Measurements from ENCODE around the gene TRDN.
"Not testable (repeated sequence)": the region's sequence is repeated elsewhere in the genome, so short reads cannot be mapped to it uniquely, and the experiment has no call there.

The TRDN gene

DNA sequence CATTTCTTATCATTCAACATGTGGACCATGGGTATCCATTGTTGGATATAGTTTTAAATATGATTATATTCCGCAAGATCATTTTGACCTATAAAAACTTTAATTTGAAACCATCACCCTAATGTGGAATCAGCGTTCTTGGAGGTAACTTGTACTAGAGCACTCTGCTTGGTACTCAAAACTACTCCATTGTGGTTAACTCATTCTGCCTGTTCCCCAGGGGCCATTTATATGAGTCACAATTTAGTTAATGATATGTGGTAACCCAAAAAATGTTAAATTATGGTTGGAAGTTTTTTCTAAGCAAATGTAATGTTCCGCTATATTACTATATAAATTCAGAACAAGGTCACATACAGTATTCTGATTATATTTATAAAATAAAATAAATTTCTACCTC is 109.3 kb downstream of the TRDN start:
- Mint-ChIP-seq H3K27ac (no peak overlapping the region), H3K27me3 (no peaks in the 10 kb centered on the region), H3K9me3 (peaks cover 2% of the 10 kb centered on the region), H3K4me3 (no peak overlapping the region), H3K36me3 (no peaks in the 10 kb centered on the region), H3K4me1 (no peaks in the 10 kb centered on the region)
- DNase-seq (ENCODE audit: low spot score in 2 of 2) = no peak
- ATAC-seq (ENCODE audit: low read depth) = no peak

DNA sequence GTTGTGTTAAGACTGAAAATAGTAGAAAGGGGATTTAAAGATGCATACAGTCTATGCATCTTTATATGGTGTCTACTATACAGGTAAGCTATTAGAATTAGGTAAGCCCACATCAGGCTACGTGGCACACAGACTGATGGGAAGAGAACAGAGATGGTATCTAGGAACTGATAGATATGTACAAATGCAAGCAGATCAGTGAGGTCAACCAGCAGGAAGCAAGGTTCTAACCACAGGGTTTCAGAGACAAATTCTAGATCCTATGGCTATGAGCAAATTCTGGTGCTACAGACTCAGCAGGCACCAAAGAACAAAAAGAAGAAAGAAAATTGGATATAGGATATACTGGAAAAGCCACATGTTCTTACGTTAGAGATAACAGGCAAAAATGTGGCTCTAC is 110.6 kb downstream of the TRDN start:
- no peaks in the 10 kb centered on the region for H3K4me1 Mint-ChIP-seq
- no peak overlapping the region for H3K27ac Mint-ChIP-seq
- H3K36me3 Mint-ChIP-seq = no peaks in the 10 kb centered on the region
- H3K27me3 Mint-ChIP-seq = no peaks in the 10 kb centered on the region
- ATAC-seq (ENCODE audit: low read depth) (no peak), DNase-seq (ENCODE audit: low spot score in 2 of 2) (no peak)
- peaks cover 2% of the 10 kb centered on the region for H3K9me3 Mint-ChIP-seq
- H3K4me3 Mint-ChIP-seq = no peak overlapping the region

DNA sequence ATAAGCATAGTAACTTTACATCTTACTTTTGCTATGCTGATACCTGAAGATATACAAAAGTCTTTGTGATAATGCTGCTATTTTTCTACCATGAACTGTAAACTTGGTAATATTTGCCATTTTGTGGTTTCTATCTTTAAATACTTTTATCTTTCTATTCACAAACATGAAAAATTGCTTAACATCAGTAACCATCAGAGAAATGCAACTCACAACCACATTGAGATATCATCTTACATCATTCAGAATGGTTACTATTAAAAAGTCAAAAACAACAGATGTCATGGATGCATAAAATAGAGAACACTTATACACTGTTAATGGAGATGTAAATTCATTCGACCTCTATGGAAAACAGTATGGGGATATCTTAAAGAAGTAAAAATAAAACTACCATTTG is 112.0 kb downstream of the TRDN start:
- H3K27ac Mint-ChIP-seq = no peak overlapping the region
- H3K27me3 Mint-ChIP-seq = no peaks in the 10 kb centered on the region
- H3K4me3 Mint-ChIP-seq = no peak overlapping the region
- H3K9me3 Mint-ChIP-seq = peaks cover 2% of the 10 kb centered on the region
- no peaks in the 10 kb centered on the region for H3K4me1 Mint-ChIP-seq
- no peak for DNase-seq (ENCODE audit: low spot score in 2 of 2)
- no peak for ATAC-seq (ENCODE audit: low read depth)
- no peaks in the 10 kb centered on the region for H3K36me3 Mint-ChIP-seq

DNA sequence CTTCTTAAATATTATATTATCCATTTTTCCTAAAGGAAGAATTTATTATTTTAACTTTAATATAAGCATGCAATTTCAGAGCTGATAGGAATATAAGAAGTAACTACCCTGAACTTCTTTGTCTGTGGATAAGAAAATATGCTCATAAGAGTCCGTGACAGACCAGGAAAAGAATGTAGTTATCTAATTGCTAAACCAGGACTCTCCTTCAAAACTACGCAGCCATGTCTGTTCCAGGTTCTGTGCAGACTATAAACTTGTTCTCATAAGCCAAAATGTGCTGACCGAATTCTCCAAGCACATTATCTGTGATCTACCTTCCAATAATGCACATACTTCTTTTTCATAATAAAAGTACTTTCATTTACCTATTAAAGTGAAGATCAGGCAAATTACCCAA is 116.5 kb downstream of the TRDN start:
- ATAC-seq (ENCODE audit: low read depth) (no peak), DNase-seq (ENCODE audit: low spot score in 2 of 2) (no peak)
- H3K27me3 Mint-ChIP-seq = no peaks in the 10 kb centered on the region
- no peaks in the 10 kb centered on the region for H3K36me3 Mint-ChIP-seq
- H3K27ac Mint-ChIP-seq = no peak overlapping the region
- peaks cover 5% of the 10 kb centered on the region for H3K9me3 Mint-ChIP-seq
- H3K4me1 Mint-ChIP-seq = no peaks in the 10 kb centered on the region
- H3K4me3 Mint-ChIP-seq = no peak overlapping the region

DNA sequence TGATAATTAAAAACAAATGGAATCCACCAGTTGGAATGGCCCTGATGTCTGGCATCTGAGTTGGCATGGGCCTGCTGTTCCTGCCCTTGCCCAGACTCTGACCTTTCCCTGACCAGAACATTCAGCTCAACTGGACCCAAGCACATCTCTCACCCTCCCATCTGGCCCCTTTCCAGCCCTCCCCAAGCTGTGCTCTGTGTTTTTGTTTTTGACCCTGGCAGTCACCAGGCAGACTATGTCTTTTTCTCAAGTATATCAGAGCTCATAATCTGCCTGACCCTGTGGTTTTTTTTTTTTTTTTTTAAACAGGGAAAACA is 117.6 kb downstream of the TRDN start:
- Mint-ChIP-seq H3K4me1 (no peaks in the 10 kb centered on the region), H3K36me3 (no peaks in the 10 kb centered on the region), H3K27me3 (no peaks in the 10 kb centered on the region), H3K27ac (no peak overlapping the region), H3K4me3 (no peak overlapping the region), H3K9me3 (peaks cover 7% of the 10 kb centered on the region)
- no peak for DNase-seq (ENCODE audit: low spot score in 2 of 2)
- ATAC-seq (ENCODE audit: low read depth) = no peak

DNA sequence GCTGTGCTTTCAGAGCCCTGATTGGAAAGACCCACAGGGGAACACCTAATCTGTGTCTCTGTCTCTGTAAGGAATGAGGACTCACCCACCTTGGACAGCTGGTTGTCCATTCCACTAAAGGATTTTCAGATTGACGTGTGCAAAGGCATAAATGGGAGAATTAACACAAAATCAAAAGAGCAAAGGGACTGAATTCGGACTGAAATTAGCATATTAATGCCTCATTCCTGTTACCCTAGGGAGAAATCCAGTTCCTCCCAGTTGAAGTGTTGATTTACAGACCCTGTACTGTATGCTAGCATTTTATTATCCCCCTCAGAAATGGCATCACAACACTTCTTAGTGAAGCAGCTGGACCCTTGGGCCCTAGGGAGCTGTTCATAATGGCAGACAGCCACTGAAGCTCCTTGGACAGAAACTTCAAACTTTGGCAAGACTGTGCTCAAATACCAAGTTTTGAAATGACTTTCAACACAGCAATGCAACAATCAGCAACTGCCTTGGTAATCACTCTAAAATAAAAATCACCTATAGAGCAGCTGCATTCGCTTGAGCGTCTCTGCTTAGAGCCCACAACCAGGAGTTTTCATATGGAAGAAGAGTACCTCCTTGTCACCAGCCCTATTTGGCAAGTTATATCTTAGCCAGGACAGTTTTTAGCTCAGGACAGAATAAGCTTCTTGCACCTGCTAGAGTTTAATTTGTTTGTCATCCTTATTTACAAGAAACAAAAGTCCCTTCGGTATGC is 118.1 kb downstream of the TRDN start:
- Mint-ChIP-seq H3K9me3 (peaks cover 7% of the 10 kb centered on the region), H3K27me3 (no peaks in the 10 kb centered on the region), H3K4me3 (no peak overlapping the region), H3K36me3 (no peaks in the 10 kb centered on the region), H3K4me1 (no peaks in the 10 kb centered on the region), H3K27ac (no peak overlapping the region)
- DNase-seq (ENCODE audit: low spot score in 2 of 2) = no peak
- ATAC-seq (ENCODE audit: low read depth) = no peak

DNA sequence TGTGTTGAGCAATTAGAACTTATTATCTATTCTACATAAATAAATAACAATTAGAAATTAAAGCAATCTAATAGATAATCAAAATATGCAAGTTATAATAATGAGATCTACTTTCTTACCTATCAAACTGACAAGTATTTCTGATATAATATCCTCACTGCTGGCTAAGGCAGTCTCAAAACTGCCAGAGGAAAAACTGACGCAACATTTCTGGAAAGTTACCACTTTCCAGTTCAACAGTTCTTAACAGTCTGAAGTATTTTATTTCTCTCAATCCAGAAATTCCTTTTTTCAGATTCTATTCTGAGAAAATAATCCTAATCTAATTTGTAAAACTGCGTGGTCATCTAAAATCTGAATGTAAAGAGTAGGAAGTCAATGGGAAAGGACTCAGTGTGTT is 121.0 kb downstream of the TRDN start:
- Mint-ChIP-seq H3K27me3 (no peaks in the 10 kb centered on the region), H3K4me3 (no peak overlapping the region), H3K36me3 (no peaks in the 10 kb centered on the region), H3K27ac (no peak overlapping the region), H3K4me1 (no peaks in the 10 kb centered on the region), H3K9me3 (peaks cover 7% of the 10 kb centered on the region)
- DNase-seq (ENCODE audit: low spot score in 2 of 2) (no peak), ATAC-seq (ENCODE audit: low read depth) (no peak)

DNA sequence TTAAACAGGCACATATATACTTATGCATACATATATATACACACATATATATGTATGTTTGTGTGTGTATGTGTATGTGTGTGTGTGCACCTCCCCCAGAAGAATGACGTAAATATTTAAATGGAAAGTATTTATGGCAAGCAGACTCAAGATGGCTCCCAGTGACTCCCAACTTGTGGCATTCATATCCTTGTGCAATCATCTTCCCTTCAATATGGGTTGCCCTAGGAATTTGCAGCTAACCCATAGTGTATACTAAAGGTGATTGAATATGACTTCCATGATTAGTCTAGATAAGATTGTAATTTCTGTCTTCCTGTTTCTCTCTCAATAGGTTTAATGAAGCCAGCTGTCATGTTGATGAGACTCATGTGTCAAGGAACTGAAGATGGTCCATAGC is 127.6 kb downstream of the TRDN start:
- Mint-ChIP-seq H3K4me3 (no peak overlapping the region), H3K27me3 (no peaks in the 10 kb centered on the region), H3K27ac (no peak overlapping the region), H3K4me1 (no peaks in the 10 kb centered on the region), H3K36me3 (no peaks in the 10 kb centered on the region), H3K9me3 (no peaks in the 10 kb centered on the region)
- ATAC-seq (ENCODE audit: low read depth) = no peak
- DNase-seq (ENCODE audit: low spot score in 2 of 2) = no peak

DNA sequence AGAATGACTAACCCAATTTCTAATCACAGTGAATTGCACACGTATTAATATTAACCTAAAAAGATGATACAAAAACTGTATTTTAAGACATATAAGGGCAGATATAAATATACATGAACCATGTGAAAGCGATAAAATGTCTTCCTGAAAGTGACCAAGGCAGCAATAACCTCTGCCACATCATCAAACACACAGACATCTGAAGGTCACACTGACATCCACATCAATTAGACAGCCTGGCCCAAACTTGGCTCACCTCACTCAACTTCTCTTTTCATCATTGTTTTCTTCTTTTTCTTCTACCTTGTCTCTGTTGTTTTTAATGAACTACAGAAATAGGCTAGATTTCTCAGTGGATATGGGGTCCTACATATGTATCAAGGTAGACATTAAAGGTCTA is 128.5 kb downstream of the TRDN start:
- no peaks in the 10 kb centered on the region for H3K4me1 Mint-ChIP-seq
- H3K9me3 Mint-ChIP-seq = no peaks in the 10 kb centered on the region
- no peak for ATAC-seq (ENCODE audit: low read depth)
- no peak overlapping the region for H3K27ac Mint-ChIP-seq
- no peaks in the 10 kb centered on the region for H3K36me3 Mint-ChIP-seq
- no peaks in the 10 kb centered on the region for H3K27me3 Mint-ChIP-seq
- no peak overlapping the region for H3K4me3 Mint-ChIP-seq
- no peak for DNase-seq (ENCODE audit: low spot score in 2 of 2)

DNA sequence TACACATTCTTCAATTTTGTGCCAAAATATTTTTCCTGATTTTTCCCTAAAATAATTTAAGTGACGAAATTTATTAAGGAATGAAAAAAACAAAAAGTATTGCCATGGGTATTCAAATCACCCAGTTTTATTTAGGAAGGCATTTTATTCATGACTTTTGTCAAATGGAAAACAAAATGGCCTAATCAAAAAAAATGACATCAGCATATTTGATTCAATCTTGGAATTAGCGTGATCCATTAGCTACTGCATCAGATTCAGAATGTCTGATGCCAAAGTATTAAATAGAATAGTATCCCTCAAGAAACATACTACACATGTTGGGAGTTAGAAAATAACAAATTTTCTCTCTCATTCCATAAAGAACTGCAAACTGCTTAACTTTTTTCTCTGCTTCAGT is 129.2 kb downstream of the TRDN start:
- H3K27me3 Mint-ChIP-seq = no peaks in the 10 kb centered on the region
- H3K27ac Mint-ChIP-seq = no peak overlapping the region
- ATAC-seq (ENCODE audit: low read depth) = no peak
- no peak overlapping the region for H3K4me3 Mint-ChIP-seq
- no peak for DNase-seq (ENCODE audit: low spot score in 2 of 2)
- no peaks in the 10 kb centered on the region for H3K4me1 Mint-ChIP-seq
- no peaks in the 10 kb centered on the region for H3K9me3 Mint-ChIP-seq
- H3K36me3 Mint-ChIP-seq = no peaks in the 10 kb centered on the region

DNA sequence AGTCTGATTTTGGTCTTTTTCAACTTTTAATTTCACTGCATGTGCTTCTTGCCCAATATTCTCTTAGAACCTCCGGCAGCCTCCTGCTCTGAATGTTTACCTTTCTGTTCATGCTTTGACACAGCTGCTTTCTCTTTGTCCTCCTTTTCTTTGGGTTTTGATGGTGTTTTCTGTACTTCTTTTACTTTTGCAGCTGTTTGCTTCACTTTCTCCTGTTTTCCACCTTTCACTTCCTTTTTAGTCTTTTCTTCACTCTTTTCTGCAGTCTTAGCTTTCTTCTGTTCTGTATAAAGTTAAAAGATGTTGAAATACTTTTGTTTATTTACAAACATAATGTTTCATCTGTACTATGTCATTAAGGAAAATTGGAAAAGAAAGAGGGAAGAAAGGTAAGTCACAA is 133.1 kb downstream of the TRDN start:
- H3K4me1 Mint-ChIP-seq = no peaks in the 10 kb centered on the region
- H3K36me3 Mint-ChIP-seq = no peaks in the 10 kb centered on the region
- ATAC-seq (ENCODE audit: low read depth) = no peak
- no peak overlapping the region for H3K27ac Mint-ChIP-seq
- no peaks in the 10 kb centered on the region for H3K9me3 Mint-ChIP-seq
- no peak overlapping the region for H3K4me3 Mint-ChIP-seq
- H3K27me3 Mint-ChIP-seq = no peaks in the 10 kb centered on the region
- no peak for DNase-seq (ENCODE audit: low spot score in 2 of 2)

DNA sequence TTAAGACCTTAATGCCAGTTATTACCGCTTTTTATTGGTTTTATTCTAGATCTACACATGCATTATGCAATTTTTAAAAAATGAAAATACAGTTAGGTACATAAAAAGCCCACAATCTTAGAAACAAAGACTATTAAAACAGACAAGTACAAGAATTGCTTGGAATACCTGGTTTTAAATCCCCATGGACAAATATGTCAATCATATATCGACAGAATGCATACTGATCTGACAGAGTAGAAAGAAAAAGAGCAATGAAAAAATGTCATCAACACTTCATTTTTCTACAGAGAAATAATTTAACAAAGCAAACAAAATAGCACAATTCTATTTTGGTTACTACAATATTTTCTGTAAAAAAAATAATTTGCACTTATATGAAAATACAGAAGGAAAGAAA is 139.7 kb downstream of the TRDN start:
- DNase-seq (ENCODE audit: low spot score in 2 of 2) (no peak), ATAC-seq (ENCODE audit: low read depth) (no peak)
- no peak overlapping the region for H3K27ac Mint-ChIP-seq
- H3K4me1 Mint-ChIP-seq = no peaks in the 10 kb centered on the region
- H3K36me3 Mint-ChIP-seq = no peaks in the 10 kb centered on the region
- H3K4me3 Mint-ChIP-seq = no peak overlapping the region
- no peaks in the 10 kb centered on the region for H3K9me3 Mint-ChIP-seq
- H3K27me3 Mint-ChIP-seq = no peaks in the 10 kb centered on the region

DNA sequence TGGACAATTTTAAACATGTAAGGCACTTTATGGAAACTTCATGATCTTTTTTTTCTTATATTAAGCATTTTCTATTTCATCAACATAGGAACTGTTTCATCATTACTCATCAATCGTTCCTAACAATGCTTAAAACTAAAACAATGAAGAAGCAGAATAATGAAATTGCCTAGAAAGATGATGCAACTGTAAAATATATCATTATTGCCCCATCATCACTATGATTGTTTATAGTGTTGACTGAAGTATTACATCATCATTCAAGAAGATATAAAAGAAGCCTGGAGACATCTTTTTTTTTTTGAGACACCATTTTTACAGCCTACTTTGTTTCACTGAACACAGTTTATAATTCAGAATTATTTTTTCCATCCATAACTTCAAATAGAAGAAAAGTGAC is 147.2 kb downstream of the TRDN start:
- no peaks in the 10 kb centered on the region for H3K9me3 Mint-ChIP-seq
- H3K36me3 Mint-ChIP-seq = no peaks in the 10 kb centered on the region
- H3K27me3 Mint-ChIP-seq = no peaks in the 10 kb centered on the region
- H3K27ac Mint-ChIP-seq = no peak overlapping the region
- H3K4me3 Mint-ChIP-seq = no peak overlapping the region
- DNase-seq (ENCODE audit: low spot score in 2 of 2) (no peak), ATAC-seq (ENCODE audit: low read depth) (no peak)
- H3K4me1 Mint-ChIP-seq = no peaks in the 10 kb centered on the region

DNA sequence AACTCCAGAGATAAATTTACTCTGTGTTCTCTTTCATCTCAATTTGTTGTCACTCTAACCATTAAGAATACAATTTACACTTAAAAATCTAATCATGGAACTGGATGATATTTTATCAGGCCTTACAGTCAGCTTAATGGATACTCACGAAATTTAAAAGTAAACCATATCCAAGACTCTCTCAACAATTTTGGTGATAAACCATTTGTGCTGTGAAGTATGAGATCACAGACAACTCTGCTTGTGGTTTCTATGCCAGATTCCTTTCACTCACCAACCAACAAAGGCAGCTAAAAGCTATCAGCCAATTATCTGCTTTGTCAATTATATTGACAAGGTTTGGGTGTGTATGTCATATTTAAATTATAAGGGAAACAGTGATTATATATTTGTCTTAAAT is 155.8 kb downstream of the TRDN start:
- Mint-ChIP-seq H3K36me3 (no peaks in the 10 kb centered on the region), H3K4me1 (no peaks in the 10 kb centered on the region), H3K27ac (no peak overlapping the region)

DNA sequence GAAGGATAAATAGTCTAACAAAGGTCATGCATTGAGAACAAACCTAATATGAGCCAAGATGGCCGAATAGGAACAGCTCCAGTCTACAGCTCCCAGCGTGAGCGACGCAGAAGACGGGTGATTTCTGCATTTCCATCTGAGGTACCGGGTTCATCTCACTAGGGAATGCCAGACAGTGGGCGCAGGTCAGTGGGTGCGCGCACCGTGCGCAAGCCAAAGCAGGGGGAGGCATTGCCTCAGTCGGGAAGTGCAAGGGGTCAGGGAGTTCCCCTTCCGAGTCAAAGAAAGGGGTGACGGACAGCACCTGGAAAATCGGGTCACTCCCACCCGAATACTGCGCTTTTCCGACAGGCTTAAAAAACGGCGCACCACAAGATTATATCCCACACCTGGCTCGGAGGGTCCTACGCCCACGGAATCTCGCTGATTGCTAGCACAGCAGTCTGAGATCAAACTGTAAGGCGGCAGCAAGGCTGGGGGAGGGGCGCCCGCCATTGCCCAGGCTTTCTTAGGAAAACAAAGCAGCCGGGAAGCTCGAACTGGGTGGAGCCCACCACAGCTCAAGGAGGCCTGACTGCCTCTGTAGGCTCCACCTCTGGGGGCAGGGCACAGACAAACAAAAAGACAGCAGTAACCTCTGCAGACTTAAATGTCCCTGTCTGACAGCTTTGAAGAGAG is 164.6 kb downstream of the TRDN start:
- DNase-seq (ENCODE audit: low spot score in 2 of 2); H3K4me1 Mint-ChIP-seq; H3K27ac Mint-ChIP-seq; ATAC-seq (ENCODE audit: low read depth); H3K36me3 Mint-ChIP-seq; H3K4me3 Mint-ChIP-seq; H3K27me3 Mint-ChIP-seq; H3K9me3 Mint-ChIP-seq: not testable (repeated sequence)

More for the DNA sequence above, 155.8 kb downstream of the TRDN start:
- Mint-ChIP-seq H3K4me3 (no peak overlapping the region), H3K9me3 (no peaks in the 10 kb centered on the region), H3K27me3 (no peaks in the 10 kb centered on the region)
- DNase-seq (ENCODE audit: low spot score in 2 of 2) (no peak), ATAC-seq (ENCODE audit: low read depth) (no peak)

All from memory B cell (primary cell).